Posterior cingulate gyrus (tissue), 11 donors: ENCODE measurements around the gene MUC6.

Experiments used
- DNase-seq, 10 donors: peaks; one replicate each; pipeline versions ENCODE4 v3.0.0 to v3.0.0-alpha.2; 2020 to 2021; ENCODE audit warnings: mixed read lengths in 3 of 10
- intact Hi-C: fragments of 100-400 bp; cut with DNase I; formaldehyde crosslinking; loops from one replicate; pipeline ENCODE4 v1.15.1; 2023

The MUC6 gene

DNA sequence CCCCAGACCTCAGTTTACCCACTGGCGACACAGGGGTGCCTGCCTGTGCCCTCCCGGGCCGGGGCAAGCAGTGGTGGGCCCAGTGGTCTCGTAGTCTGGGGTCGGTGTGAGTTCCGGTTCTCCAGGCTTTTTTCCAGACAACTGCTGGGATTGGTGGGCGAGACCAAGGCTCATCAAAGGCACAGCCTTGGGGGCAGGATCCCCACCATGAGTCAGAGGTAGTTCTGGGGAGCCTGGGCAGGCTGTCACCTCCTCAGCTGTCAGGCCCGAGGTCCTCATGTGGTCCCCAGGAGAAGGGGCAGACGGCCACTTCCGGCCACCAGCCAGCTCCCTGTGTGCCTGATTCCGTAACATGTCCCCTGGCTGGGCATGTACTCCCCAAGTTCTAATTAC lies 37.3 kb upstream of the MUC6 start:
- peak in 3 of 10 donors; percentile 6 to 43 (median 17) for DNase-seq
- intact Hi-C loops, result no loop called here

- intact Hi-C loops, result no loop called here
- DNase-seq, result peak in 6 of 10 donors; percentile 8 to 82 (median 46)
Observed at GRCh38 chr11:1073261-1073724, 36.8 kb upstream of the MUC6 start.

DNA sequence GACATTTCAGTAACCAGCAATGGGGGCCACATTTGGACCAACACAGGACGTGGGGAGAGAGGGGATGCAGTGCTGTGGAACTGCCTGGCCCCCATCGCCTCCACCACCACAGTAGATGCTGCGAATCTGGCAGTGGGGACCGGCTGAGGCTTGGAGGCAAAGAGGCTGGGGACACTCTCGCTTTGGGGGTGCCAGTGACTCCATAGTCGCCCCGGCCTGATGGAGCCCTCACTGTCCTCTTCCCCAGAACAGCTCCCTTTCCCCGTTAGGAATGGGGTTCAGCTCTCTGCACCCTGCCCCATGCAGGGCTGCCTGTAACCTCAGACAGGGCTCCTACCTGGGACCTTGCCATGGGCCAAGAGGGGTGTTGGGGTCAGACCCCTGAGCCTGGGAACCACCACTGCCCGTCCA lies 36.3 kb upstream of the MUC6 start:
- intact Hi-C loops, result no loop called here
- peak in 5 of 10 donors; percentile 4 to 73 (median 29) for DNase-seq

GRCh38 chr11:1072116-1072820 lies 35.8 kb upstream of the MUC6 start:
- DNase-seq, result peak in 6 of 10 donors; percentile 6 to 88 (median 50)
- intact Hi-C loops, result no loop called here

- DNase-seq, result peak in 6 of 10 donors; percentile 5 to 82 (median 40)
- intact Hi-C loops, result no loop called here
Observed at GRCh38 chr11:1071571-1072115, 35.1 kb upstream of the MUC6 start.

DNA sequence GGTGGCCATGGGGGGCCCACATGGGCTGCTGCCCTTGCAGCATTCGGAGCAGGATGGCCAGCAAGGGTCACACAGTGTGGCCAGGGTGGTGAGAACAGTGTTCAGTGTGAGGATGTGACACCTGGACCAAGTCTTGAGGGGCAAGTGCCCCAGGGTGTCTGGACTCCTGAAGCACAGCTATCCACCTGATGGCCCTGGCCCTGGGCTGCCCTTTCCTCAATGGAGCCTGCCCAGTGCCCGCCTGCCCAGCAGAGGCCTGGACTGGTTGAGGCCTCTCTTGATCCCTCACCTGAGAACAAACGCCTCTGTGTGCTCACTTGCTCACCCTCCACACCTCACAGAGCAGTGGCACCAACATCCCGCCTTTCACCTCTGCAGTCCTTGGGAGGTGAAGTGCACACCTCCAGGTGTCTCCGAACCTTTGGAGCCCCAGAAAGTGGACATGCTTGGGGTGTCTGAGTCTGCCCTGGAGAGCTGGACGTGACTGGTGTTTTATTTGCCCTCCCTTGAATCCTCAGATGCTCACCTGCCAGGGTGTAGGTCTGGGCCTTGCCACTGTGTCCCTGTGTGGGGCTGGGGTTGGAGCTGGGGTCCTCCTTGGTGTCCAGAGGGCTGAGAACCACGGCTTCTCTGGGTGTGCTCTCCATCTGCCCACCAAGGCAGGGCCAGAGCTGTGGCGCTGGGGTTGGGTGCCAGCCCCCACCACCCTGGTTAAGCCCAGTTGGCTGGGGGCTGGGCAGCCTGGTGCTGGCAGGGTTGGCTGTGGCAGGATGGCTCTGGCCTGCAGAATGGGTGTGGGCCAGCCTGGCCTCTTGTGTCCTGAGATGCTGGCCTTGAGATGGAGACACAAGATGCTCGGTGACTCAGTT lies 34.3 kb upstream of the MUC6 start:
- intact Hi-C loops, result no loop called here
- peak in 5 of 10 donors; percentile 5 to 63 (median 60) for DNase-seq

DNA sequence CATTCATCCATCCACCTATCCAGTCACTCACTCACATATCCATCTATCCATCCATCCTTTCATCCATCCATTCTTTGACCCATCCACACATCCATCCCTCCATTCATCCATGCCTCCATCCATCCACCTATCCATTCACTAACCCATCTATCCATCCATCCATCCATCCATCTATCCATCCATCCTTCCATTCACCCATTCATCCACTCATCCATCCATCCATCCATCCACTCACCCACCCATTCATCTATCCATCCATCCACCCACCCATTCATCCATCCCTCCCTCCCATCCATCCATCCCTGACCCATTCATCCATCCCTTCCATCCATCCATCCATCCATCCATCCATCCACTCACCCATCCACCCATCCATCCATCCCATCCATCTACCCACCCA lies 33.2 kb upstream of the MUC6 start:
- intact Hi-C loops, result no loop called here
- DNase-seq, result no peak

DNA sequence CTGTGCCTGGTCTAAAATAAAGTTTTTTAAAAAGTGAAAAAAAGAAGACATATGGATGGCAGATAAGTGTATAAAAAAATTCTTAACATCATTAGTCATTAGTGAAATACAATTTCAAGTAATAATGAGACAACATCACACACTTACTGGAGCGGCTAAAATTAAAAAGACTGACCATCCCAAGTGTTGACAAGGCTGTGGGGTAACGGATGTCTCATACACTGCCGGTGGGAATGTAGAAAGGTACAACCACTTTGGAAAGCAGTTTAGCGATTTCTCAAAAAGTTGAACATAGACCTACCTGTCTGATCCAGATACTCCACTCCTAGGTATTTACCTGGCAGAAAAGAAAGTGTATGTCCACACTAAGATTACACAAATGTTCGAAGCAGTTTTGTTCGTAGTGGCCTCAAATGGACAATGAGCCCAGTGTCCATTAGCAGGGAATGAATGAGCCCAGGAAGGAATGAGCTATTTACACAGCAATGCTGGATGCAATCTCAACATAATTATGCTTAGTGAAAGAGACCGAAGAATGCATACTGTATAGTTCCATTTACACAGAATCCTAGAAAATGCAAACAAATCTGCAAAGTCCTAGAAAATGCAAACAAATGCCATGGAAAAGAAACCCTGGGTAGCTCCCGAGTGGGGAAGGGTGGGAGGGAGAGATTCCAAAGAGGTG lies 31.4 kb upstream of the MUC6 start:
- intact Hi-C loops, result no loop called here
- no peak for DNase-seq

GRCh38 chr11:1064167-1064566 lies 27.6 kb upstream of the MUC6 start:
- no peak for DNase-seq
- intact Hi-C loops, result no loop called here

DNA sequence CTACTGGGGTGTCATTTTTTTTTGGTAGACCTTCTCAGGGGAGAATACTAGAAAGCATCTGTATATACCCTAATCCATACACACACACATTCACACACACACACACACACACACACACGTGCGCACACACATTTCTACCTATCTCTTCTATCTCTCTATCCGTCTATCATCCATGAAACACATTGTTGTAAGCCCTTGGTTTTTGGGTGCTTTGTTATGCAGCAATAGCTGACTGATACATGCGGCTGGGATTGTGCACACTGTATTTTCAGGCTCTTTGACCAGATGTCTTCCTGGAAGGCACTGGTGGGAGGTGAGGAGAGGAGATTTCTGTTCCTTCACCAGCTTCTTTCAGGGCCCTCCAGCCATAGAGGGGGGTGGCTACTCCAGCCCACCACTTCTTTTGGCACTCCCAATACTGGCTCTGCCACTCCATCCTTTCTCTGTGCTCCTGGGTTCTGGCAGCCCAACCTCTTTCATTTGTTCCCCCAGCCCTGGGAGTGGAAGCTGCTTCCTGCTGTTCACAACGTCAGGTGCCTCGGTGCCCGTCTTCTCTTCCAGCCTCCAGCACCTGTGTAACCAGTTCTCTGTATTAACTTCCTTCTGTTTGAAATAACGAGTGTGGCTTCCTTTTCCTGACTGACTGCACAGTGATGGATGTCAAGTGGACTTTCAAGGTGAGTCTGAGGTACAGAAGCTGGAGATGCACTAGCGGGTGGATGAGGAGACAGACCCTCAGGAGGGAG lies 25.7 kb upstream of the MUC6 start:
- intact Hi-C loops, result no loop called here
- peak in 3 of 10 donors; percentile 3 to 49 (median 5) for DNase-seq

DNA sequence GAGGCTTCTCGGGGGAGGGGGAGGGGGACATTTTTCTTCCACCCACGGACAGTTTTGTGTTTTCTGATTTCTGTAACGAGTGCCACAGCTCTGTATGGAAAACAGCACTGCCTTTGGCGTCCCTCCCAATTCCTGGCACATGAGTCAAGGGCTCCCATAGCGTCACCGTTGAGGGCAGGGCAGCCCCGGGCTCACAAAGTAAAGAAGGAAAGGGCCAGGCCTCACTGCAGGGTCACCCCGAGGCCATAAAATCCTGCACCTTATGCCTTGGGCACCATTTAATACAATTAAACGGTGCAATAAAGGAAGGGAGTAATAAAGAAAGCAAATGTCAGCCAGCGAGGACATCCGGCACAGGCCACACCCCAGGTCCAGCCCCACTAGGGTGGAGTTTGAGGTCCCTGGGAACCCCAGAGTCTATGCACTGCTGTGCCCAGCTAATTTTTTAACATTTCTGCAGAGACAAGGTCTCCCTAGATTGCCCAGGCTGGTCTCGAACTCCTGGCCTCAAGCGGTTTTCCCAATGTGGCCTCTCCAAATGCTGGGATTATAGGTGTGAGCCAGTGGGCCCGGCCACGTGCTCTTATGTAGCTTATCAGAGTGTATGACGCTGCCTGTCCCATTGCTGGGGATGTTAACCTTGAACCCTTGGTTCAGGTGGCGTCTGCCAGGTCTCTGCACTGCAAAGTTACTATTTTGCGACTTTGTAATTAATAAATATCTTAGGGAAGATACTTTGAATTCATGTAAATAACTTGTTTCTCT lies 24.5 kb upstream of the MUC6 start:
- intact Hi-C loops, result no loop called here
- peak in 1 of 10 donors; percentile 40 for DNase-seq

GRCh38 chr11:1060410-1060809 lies 23.9 kb upstream of the MUC6 start:
- DNase-seq, result peak in 3 of 10 donors; percentile 21 to 61 (median 52)
- intact Hi-C loops, result no loop called here

GRCh38 chr11:1059759-1060158 lies 23.2 kb upstream of the MUC6 start:
- DNase-seq, result peak in 4 of 10 donors; percentile 12 to 67 (median 44)

DNA sequence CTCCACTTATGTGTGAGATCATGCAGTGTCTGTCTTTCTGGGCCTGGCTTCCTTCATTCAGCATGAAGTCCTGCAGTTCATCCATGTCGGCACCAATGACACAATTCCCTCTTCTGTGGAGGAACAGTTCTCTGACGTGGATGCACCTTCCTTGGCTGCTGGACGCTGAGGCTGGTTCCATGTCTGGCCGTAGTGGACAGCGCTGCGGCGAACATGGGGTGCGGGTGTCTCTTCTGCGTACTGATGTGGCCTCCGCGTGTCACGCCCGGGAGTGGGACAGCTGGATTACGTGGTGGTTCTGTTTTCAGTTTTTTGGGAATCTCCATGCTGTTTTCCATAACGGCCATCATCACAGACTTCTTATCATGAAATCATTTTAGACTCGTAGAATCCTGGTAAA lies 21.3 kb upstream of the MUC6 start:
- intact Hi-C loops, result loop anchor here (10.0 kb wide), 1 partner anchor 133 kb away; the partner anchor contains the start of gene AP2A2
- DNase-seq, result peak in 5 of 10 donors; percentile 2 to 82 (median 55)

More at GRCh38 chr11:1059759-1060158, 23.2 kb upstream of the MUC6 start:
- intact Hi-C loops, result loop anchor here (10.0 kb wide), 1 partner anchor 135 kb away; the partner anchor contains the start of gene AP2A2

DNA sequence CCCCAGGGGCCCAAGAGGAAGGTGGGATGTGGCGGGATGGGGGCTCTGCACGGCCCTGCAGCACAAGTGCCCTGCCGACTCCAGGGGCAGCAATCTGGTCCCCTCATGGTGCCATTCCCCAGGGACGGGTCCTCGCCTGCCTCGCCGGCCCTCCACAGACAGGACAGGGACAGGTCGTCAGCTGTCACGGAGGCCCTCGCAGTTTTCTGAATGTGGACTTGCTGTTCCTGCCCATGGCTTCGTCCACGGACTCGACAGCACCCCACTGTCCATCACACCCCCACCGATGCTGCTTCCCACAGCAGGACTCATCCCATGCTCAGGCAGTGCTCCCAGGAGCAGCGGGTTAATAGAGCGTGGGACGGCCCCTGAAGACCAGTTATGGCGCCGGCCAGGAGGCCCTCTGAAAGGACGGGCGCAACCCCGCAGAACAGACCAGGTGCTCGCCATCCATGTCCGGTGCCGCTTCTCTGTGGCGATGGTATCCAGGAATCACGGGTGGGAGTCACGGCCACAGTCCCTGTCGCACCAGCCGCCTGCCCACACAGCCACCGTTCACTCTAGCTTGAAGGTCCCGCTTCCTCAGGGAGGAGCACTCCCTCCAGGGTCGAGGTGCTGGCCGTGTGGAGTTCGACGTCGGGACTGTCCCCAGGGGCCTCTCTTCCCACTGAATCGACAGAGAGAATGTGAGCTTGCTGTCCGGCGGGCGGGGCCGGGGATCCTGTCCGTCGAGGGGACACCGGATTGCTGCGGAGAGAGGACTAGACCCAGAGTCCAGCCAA lies 19.7 kb upstream of the MUC6 start:
- intact Hi-C loops, result loop anchor here (10.0 kb wide), 1 partner anchor 131 kb away; the partner anchor contains the start of gene AP2A2
- DNase-seq, result peak in 7 of 10 donors; percentile 4 to 84 (median 20)

- intact Hi-C loops, result loop anchor here (10.0 kb wide), 1 partner anchor 130 kb away; the partner anchor contains the start of gene AP2A2
Observed at GRCh38 chr11:1055109-1055703, 18.7 kb upstream of the MUC6 start.

More at GRCh38 chr11:1055109-1055703, 18.7 kb upstream of the MUC6 start:
- peak in 4 of 10 donors; percentile 2 to 50 (median 29) for DNase-seq
